SK-N-SH (cell line): ENCODE measurements around the gene STK39. TPM values are rescaled to one million over a fixed set of nuclear protein-coding genes. Genes with fewer than 3 reads are reported as not detected.

Experiments
- CTCF ChIA-PET: fragments of 300-600, 350-600 bp; formaldehyde crosslinking; extraction: SDS; loops from one replicate; lab custom pipeline; 2021; lab: Yijun Ruan, JAX
- POLR2A ChIA-PET: fragments of 350-600 bp; sonication (Branson Sonifier 250); formaldehyde crosslinking; extraction: SDS; loops from one replicate; lab custom pipeline; 2020; ENCODE audit warnings: antibody characterized with exemption, inconsistent platforms; lab: Yijun Ruan, JAX
- DNase-seq: peaks from one replicate; pipeline ENCODE4 v3.0.0; 2012
- H2AFZ ChIP-seq: fragments of 200-600 bp; sonication (generic); 2 replicates; pipeline ENCODE4 v1.8.1; 2016; ENCODE audit warnings: antibody characterized with exemption, mild to moderate bottlenecking, low read depth
- H3F3A ChIP-seq: fragments of 200-600 bp; sonication (generic); replicated peaks from 2 replicates; pipeline ENCODE3; 2016; ENCODE audit warnings: antibody characterized with exemption, mild to moderate bottlenecking; ENCODE audit not compliant: insufficient read depth
- H3K27ac ChIP-seq, 2 experiments: fragments of 200-500 bp in 1 of 2; fragments of 200-600 bp in 1 of 2; sonication (Bioruptor generic) in 1 of 2; sonication (generic), shearing (Covaris generic) in 1 of 2; 2 replicates each; pipeline versions ENCODE4 v1.5.1 to v1.6.1; 2014 to 2016; ENCODE audit warnings: low read depth in 2 of 2, inconsistent platforms in 1 of 2, low read length in 1 of 2, mild to moderate bottlenecking in 1 of 2, mixed read lengths in 1 of 2
- H3K27me3 ChIP-seq: fragments of 200-600 bp; sonication (generic), shearing (Covaris generic); 2 replicates; pipeline ENCODE4 v1.6.1; 2016; ENCODE audit warnings: mixed run types; ENCODE audit not compliant: insufficient read depth
- H3K36me3 ChIP-seq, 2 experiments: fragments of 200-500 bp in 1 of 2; fragments of 200-600 bp in 1 of 2; sonication (Bioruptor generic) in 1 of 2; sonication (generic) in 1 of 2; replicated peaks in 1 of 2; 2 replicates each; pipeline versions ENCODE3 to v1.5.1; 2014 to 2016; ENCODE audit warnings: low read length in 1 of 2, mild to moderate bottlenecking in 1 of 2; ENCODE audit not compliant: insufficient read depth in 2 of 2, control insufficient read depth in 1 of 2
- H3K4me1 ChIP-seq, 2 experiments: fragments of 200-500 bp in 1 of 2; fragments of 200-600 bp in 1 of 2; sonication (Bioruptor generic) in 1 of 2; sonication (generic), shearing (Covaris generic) in 1 of 2; 2 replicates each; pipeline versions ENCODE4 v1.5.1 to v1.6.1; 2014 to 2016; ENCODE audit warnings: low read depth in 1 of 2, low read length in 1 of 2, mixed run types in 1 of 2; ENCODE audit not compliant: insufficient read depth in 2 of 2, control insufficient read depth in 1 of 2
- H3K4me2 ChIP-seq: fragments of 200-600 bp; sonication (generic), shearing (Covaris generic); 2 replicates; pipeline ENCODE4 v1.6.1; 2017; ENCODE audit warnings: mixed run types
- H3K4me3 ChIP-seq, 2 experiments: fragments of 200-500 bp in 1 of 2; fragments of 200-600 bp in 1 of 2; sonication (Bioruptor generic) in 1 of 2; sonication (generic), shearing (Covaris generic) in 1 of 2; 2 replicates each; pipeline versions ENCODE4 v1.5.1 to v1.8.1; 2014 to 2016; ENCODE audit warnings: low read depth in 2 of 2, inconsistent platforms in 1 of 2, low read length in 1 of 2, mild to moderate bottlenecking in 1 of 2, mixed read lengths in 1 of 2, moderate library complexity in 1 of 2
- H3K79me2 ChIP-seq: fragments of 200-600 bp; sonication (generic); 2 replicates; pipeline ENCODE4 v1.8.1; 2017; ENCODE audit warnings: mild to moderate bottlenecking; ENCODE audit not compliant: insufficient read depth
- H3K9ac ChIP-seq: fragments of 200-600 bp; sonication (generic); 2 replicates; pipeline ENCODE4 v1.6.1; 2017; ENCODE audit warnings: mixed run types
- H3K9me2 ChIP-seq: fragments of 200-600 bp; sonication (generic); 2 replicates; pipeline ENCODE4 v1.6.1; 2017; ENCODE audit warnings: mixed run types
- H3K9me3 ChIP-seq: fragments of 200-600 bp; sonication (generic); 2 replicates; pipeline ENCODE4 v1.6.1; 2017; ENCODE audit warnings: mixed run types, mild to moderate bottlenecking, moderate library complexity
- H4K20me1 ChIP-seq: fragments of 200-600 bp; sonication (generic); 2 replicates; pipeline ENCODE4 v1.6.1; 2017; ENCODE audit warnings: mild to moderate bottlenecking, mixed run types; ENCODE audit not compliant: insufficient read depth
- EP300 ChIP-seq, 2 experiments: IDR thresholded peaks; 2 replicates each; pipeline versions ENCODE4 v1.4.0 to v1.6.1; 2012; ENCODE audit warnings: borderline replicate concordance in 1 of 2, low read depth in 1 of 2, low read length in 1 of 2
- EZH2phosphoT487 ChIP-seq: fragments of 200-600 bp; sonication (generic); IDR thresholded peaks from 2 replicates; pipeline ENCODE4 v1.6.1; 2017; ENCODE audit warnings: low read depth, mixed run types, mild to moderate bottlenecking, antibody characterized with exemption, moderate library complexity, borderline replicate concordance
- FOSL2 ChIP-seq: IDR thresholded peaks from 2 replicates; pipeline ENCODE4 v1.4.0; 2012; ENCODE audit warnings: low read depth, mild to moderate bottlenecking, moderate library complexity, borderline replicate concordance
- JUND ChIP-seq: IDR thresholded peaks from 2 replicates; pipeline ENCODE4 v1.4.0; 2012
- MEF2A ChIP-seq: IDR thresholded peaks from 2 replicates; pipeline ENCODE4 v1.4.0; 2012; ENCODE audit warnings: low read depth, borderline replicate concordance
- NRF1 ChIP-seq: IDR thresholded peaks from 2 replicates; pipeline ENCODE4 v1.6.1; 2012; ENCODE audit warnings: low read depth, mild to moderate bottlenecking, low read length
- PBX3 ChIP-seq: IDR thresholded peaks from 2 replicates; pipeline ENCODE4; 2012
- POLR2AphosphoS5 ChIP-seq: IDR thresholded peaks from 2 replicates; pipeline ENCODE4 v1.6.1; 2012; ENCODE audit warnings: low read depth, low read length
- REST ChIP-seq: IDR thresholded peaks from 2 replicates; pipeline ENCODE4 v1.6.1; 2012; ENCODE audit warnings: mild to moderate bottlenecking, low read depth, low read length, moderate library complexity
- RXRA ChIP-seq: IDR thresholded peaks from 2 replicates; pipeline ENCODE4 v1.4.0; 2012; ENCODE audit warnings: low read depth, mild to moderate bottlenecking, borderline replicate concordance
- SIN3A ChIP-seq: IDR thresholded peaks from 2 replicates; pipeline ENCODE4 v1.6.1; 2012; ENCODE audit warnings: low read depth, mild to moderate bottlenecking, low read length, moderate library complexity, borderline replicate concordance
- SMC3 ChIP-seq: IDR thresholded peaks from 2 replicates; pipeline ENCODE4 v1.6.1; 2012; ENCODE audit warnings: low read depth, low read length, improper control_type of control experiment
- YY1 ChIP-seq: IDR thresholded peaks from 2 replicates; pipeline ENCODE4 v1.4.0; 2012; ENCODE audit warnings: low read depth, mild to moderate bottlenecking
- WGBS: methylation state at CpG from one replicate; pipeline ENCODE4 v1.1.6; 2017; ENCODE audit warnings: low lambda C conversion rate; 5-methylcytosine and 5-hydroxymethylcytosine counted together
- polyA plus RNA-seq, 3 experiments: library from polyadenylated mRNA; depleted of rRNA; stranded (reverse); fragments of >200 nt; gene quantifications; 2 replicates each; pipeline ENCODE4 v1.2.3, GENCODE V29; 2012
- TF ChIP-seq, protein P1 (sequence below): IDR thresholded peaks from 2 replicates; pipeline ENCODE4 v1.4.0; 2012; ENCODE audit warnings: low read depth, borderline replicate concordance

The STK39 gene
- polyA plus RNA-seq, 1 of the 3 experiments (the other 2 are of a cell fraction): 9.6 TPM

GRCh38 chr2:168105127-168105683 is 142.2 kb downstream of the STK39 start:
- H3K9ac ChIP-seq: no peak overlapping the region
- DNase-seq: no peak
- no peak overlapping the region for H3K4me2 ChIP-seq
- ChIA-PET CTCF (interaction anchor here (0.8 to 7.8 kb wide), 4 partner anchors 12 to 1566 kb away, joined by 3 to 85 read pairs (median 4); partner anchors contain the start of gene B3GALT1), POLR2A (interaction anchor here (2.0 kb wide), 1 partner anchor 12 kb away, joined by 4 read pairs; no protein-coding TSS in a partner anchor)
- H3K4me3 ChIP-seq: no peak overlapping the region
- WGBS: 92% methylated on average over 3 of the region's 3 CpGs
- 0 out of 2 replicates have a peak, but pooled peaks cover 3% of the 10 kb centered on the region for H3K79me2 ChIP-seq
- no peaks in the 10 kb centered on the region for H4K20me1 ChIP-seq
- H3F3A ChIP-seq: peaks cover 7% of the 10 kb centered on the region
- no peaks in the 10 kb centered on the region for H3K9me3 ChIP-seq
- no peaks in the 10 kb centered on the region for H3K27me3 ChIP-seq
- H2AFZ ChIP-seq: no peak overlapping the region
- H3K27ac ChIP-seq: peak overlapping the region in 1 of 2 experiments; percentile 62; a peak in 2 of 4 replicates
- TF ChIP-seq EP300 (IDR thresholded peaks at IDR 0.05; ENCODE audit: borderline replicate concordance in 1 of 2, low read depth in 1 of 2, low read length in 1 of 2) (peak in 1 of 2 experiments; percentile 21; a peak in 1 of 4 replicates), JUND (no peak)
- H3K9me2 ChIP-seq: no peaks in the 10 kb centered on the region
- H3K36me3 ChIP-seq: peaks cover 0 to 16% of the 10 kb centered on the region in 2 experiments
- peaks cover 7 to 25% of the 10 kb centered on the region in 2 experiments; a peak in 2 of 4 replicates for H3K4me1 ChIP-seq

DNA sequence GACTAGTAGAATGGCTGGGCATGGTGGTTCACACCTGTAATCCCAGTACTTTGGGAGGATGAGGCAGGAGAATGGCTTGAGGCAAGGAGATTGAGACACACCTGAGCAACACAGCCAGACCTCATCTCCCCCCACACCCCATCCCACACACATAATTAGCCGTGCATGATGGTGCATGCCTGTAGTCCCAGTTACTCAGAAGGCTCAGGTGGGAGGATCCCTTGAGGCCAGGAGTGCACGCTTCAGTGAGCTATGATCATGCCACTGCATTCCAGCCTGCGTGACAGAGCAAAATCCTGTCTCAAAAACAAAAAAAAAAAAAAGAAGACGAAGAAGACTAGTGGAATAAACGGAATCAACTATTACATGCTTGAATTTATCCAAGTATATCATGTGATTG is 150.0 kb downstream of the STK39 start:
- POLR2A ChIA-PET: no interaction called here

More for the DNA sequence above, 150.0 kb downstream of the STK39 start:
- CTCF ChIA-PET: no interaction called here
- no peaks in the 10 kb centered on the region for H3K9me2 ChIP-seq
- H3K36me3 ChIP-seq: peaks cover 2 to 11% of the 10 kb centered on the region in 2 experiments
- H3K9me3 ChIP-seq: no peaks in the 10 kb centered on the region
- H3K79me2 ChIP-seq: no peaks in the 10 kb centered on the region
- H3F3A ChIP-seq: no peaks in the 10 kb centered on the region
- no peak overlapping the region for H3K9ac ChIP-seq
- WGBS: 93% methylated on average over 5 of the region's 5 CpGs
- no peaks in the 10 kb centered on the region for H3K27me3 ChIP-seq
- no peak overlapping the region for H3K4me2 ChIP-seq
- DNase-seq: no peak
- TF ChIP-seq JUND (no peak), NRF1 (no peak), YY1 (no peak), POLR2AphosphoS5 (no peak), SIN3A (no peak), MEF2A (no peak), EZH2phosphoT487 (no peak), PBX3 (no peak), REST (no peak), RXRA (no peak), SMC3 (no peak), FOSL2 (no peak)
- TF ChIP-seq, protein P1, sequence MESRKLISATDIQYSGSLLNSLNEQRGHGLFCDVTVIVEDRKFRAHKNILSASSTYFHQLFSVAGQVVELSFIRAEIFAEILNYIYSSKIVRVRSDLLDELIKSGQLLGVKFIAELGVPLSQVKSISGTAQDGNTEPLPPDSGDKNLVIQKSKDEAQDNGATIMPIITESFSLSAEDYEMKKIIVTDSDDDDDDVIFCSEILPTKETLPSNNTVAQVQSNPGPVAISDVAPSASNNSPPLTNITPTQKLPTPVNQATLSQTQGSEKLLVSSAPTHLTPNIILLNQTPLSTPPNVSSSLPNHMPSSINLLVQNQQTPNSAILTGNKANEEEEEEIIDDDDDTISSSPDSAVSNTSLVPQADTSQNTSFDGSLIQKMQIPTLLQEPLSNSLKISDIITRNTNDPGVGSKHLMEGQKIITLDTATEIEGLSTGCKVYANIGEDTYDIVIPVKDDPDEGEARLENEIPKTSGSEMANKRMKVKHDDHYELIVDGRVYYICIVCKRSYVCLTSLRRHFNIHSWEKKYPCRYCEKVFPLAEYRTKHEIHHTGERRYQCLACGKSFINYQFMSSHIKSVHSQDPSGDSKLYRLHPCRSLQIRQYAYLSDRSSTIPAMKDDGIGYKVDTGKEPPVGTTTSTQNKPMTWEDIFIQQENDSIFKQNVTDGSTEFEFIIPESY: no peak
- no peaks in the 10 kb centered on the region; a peak in 1 of 4 replicates for H3K4me1 ChIP-seq
- peak overlapping the region in 1 of 2 experiments; percentile 18; a peak in 1 of 4 replicates for H3K27ac ChIP-seq
- no peaks in the 10 kb centered on the region for H4K20me1 ChIP-seq
- no peak overlapping the region for H3K4me3 ChIP-seq
- H2AFZ ChIP-seq: no peak overlapping the region
